Brain microvascular endothelial cell (primary cell): ENCODE data around the gene CLSTN2.

Experiments used
- DNase-seq: peaks from one replicate; pipeline ENCODE4 v3.0.0-alpha.2; 2020
- H3K27ac ChIP-seq: fragments of 250-450 bp; sonication (Bioruptor Pico); 2 replicates; pipeline ENCODE4 v1.5.1; 2020; ENCODE audit warnings: mild to moderate bottlenecking, moderate library complexity
- H3K27me3 ChIP-seq: fragments of 250-450 bp; sonication (Bioruptor Pico); replicated peaks from 2 replicates; pipeline ENCODE4 v1.5.1; 2020; ENCODE audit warnings: mild to moderate bottlenecking
- H3K36me3 ChIP-seq: fragments of 250-450 bp; sonication (Bioruptor Pico); replicated peaks from 2 replicates; pipeline ENCODE4 v1.5.1; 2020; ENCODE audit warnings: mild to moderate bottlenecking
- H3K4me3 ChIP-seq: 2 replicates; pipeline ENCODE4 v1.5.1; 2011; ENCODE audit warnings: low read depth, mild to moderate bottlenecking, control low read depth, low read length, moderate library complexity
- CTCF ChIP-seq: IDR thresholded peaks from 2 replicates; pipeline ENCODE4 v1.5.1; 2011; ENCODE audit warnings: low read depth, mild to moderate bottlenecking, moderate library complexity, low read length, control low read depth, inconsistent platforms; ENCODE audit errors: missing control alignments
- in situ Hi-C: cut with HindIII; loops from 2 replicates; pipeline ENCODE4 v1.10.0; 2017; ENCODE audit warnings: low sequenced_read_pairs, low pct_ligation_motif_present

The CLSTN2 gene

GRCh38 chr3:139937674-139938279 is 2.8 kb downstream of the CLSTN2 start:
- Histone ChIP-seq H3K36me3 (no peaks in the 10 kb centered on the region), H3K4me3 (no peak overlapping the region), H3K27me3 (no peaks in the 10 kb centered on the region), H3K27ac (no peak overlapping the region)
- TF ChIP-seq CTCF: peak; percentile 88
- in situ Hi-C loops: no loop called here
- DNase-seq: peak; percentile 53

GRCh38 chr3:139939681-139940190 is 4.8 kb downstream of the CLSTN2 start:
- Histone ChIP-seq H3K27me3 (no peaks in the 10 kb centered on the region), H3K4me3 (no peak overlapping the region), H3K27ac (no peak overlapping the region), H3K36me3 (no peaks in the 10 kb centered on the region)
- in situ Hi-C loops: no loop called here
- TF ChIP-seq CTCF: no peak
- no peak for DNase-seq

GRCh38 chr3:139940622-139941021 is 5.6 kb downstream of the CLSTN2 start:
- Histone ChIP-seq H3K27ac (no peak overlapping the region), H3K4me3 (no peak overlapping the region), H3K36me3 (no peaks in the 10 kb centered on the region), H3K27me3 (no peaks in the 10 kb centered on the region)
- TF ChIP-seq CTCF: no peak
- in situ Hi-C loops: no loop called here
- DNase-seq: no peak

- Histone ChIP-seq H3K36me3 (no peaks in the 10 kb centered on the region), H3K27me3 (no peaks in the 10 kb centered on the region), H3K4me3 (no peak overlapping the region), H3K27ac (no peak overlapping the region)
- DNase-seq: no peak
- no peak for TF ChIP-seq CTCF
- in situ Hi-C loops: no loop called here
Measured at GRCh38 chr3:139941580-139941979, 6.6 kb downstream of the CLSTN2 start.

GRCh38 chr3:139944256-139944910 is 9.4 kb downstream of the CLSTN2 start:
- Histone ChIP-seq H3K4me3 (no peak overlapping the region), H3K27me3 (no peaks in the 10 kb centered on the region), H3K36me3 (no peaks in the 10 kb centered on the region), H3K27ac (no peak overlapping the region)
- no peak for TF ChIP-seq CTCF
- DNase-seq: no peak
- in situ Hi-C loops: no loop called here
